Keratinocyte (primary cell): Measurements from ENCODE around the gene HTRA1. TPM values are rescaled to one million over a fixed set of nuclear protein-coding genes. Genes with fewer than 3 reads are reported as not detected.

ENCODE experiments used
- DNase-seq: peaks from one replicate; pipeline ENCODE4 v3.0.0-alpha.2; 2011; ENCODE audit warnings: low read depth, missing footprints, low spot score
- FAIRE-seq: peaks from 2 replicates; lab custom pipeline; 2011; peaks lifted over from hg19 to GRCh38; lab: Jason Lieb, UNC
- H2AFZ ChIP-seq: 2 replicates; pipeline ENCODE4 v1.6.0; 2012; ENCODE audit warnings: low read length, control low read depth, inconsistent platforms; ENCODE audit not compliant: control insufficient read depth
- H3K27ac ChIP-seq: 2 replicates; pipeline ENCODE4 v1.5.1; 2011; ENCODE audit warnings: low read length; ENCODE audit not compliant: control insufficient read depth, insufficient read depth
- H3K27me3 ChIP-seq: 3 replicates; pipeline ENCODE4 v1.6.0; 2011; ENCODE audit warnings: low read length; ENCODE audit not compliant: control insufficient read depth, insufficient read depth; ENCODE audit errors: extremely low read depth
- H3K36me3 ChIP-seq, 2 experiments: 2 replicates in 1 of 2; 3 replicates in 1 of 2; pipeline ENCODE4 v1.5.1; 2011; ENCODE audit warnings: low read length in 2 of 2, mild to moderate bottlenecking in 1 of 2; ENCODE audit not compliant: control insufficient read depth in 2 of 2, insufficient read depth in 2 of 2; ENCODE audit errors: extremely low read depth in 1 of 2
- H3K4me1 ChIP-seq: 3 replicates; pipeline ENCODE4 v1.5.1; 2011; ENCODE audit warnings: low read length; ENCODE audit not compliant: control insufficient read depth, insufficient read depth; ENCODE audit errors: extremely low read depth
- H3K4me2 ChIP-seq: 3 replicates; pipeline ENCODE4 v1.6.0; 2011; ENCODE audit warnings: low read depth, low read length; ENCODE audit not compliant: control insufficient read depth, insufficient read depth; ENCODE audit errors: extremely low read depth
- H3K4me3 ChIP-seq, 3 experiments: fragments of 200-600 bp in 1 of 3; sonication (generic) in 1 of 3; 2 replicates in 2 of 3; 3 replicates in 1 of 3; pipeline ENCODE4 v1.5.1; 2011 to 2016; ENCODE audit warnings: low read length in 3 of 3, mild to moderate bottlenecking in 3 of 3, control low read depth in 2 of 3, inconsistent platforms in 1 of 3, low read depth in 1 of 3, mixed read lengths in 1 of 3, mixed run types in 1 of 3, moderate library complexity in 1 of 3; ENCODE audit not compliant: control insufficient read depth in 2 of 3, insufficient read depth in 2 of 3; ENCODE audit errors: extremely low read depth in 1 of 3
- H3K79me2 ChIP-seq: 2 replicates; pipeline ENCODE4 v1.6.0; 2012; ENCODE audit warnings: low read length; ENCODE audit not compliant: control insufficient read depth, insufficient read depth
- H3K9ac ChIP-seq: 3 replicates; pipeline ENCODE4 v1.6.0; 2011; ENCODE audit warnings: low read length; ENCODE audit not compliant: control insufficient read depth, insufficient read depth; ENCODE audit errors: extremely low read depth
- H3K9me1 ChIP-seq: 3 replicates; pipeline ENCODE4 v1.6.0; 2011; ENCODE audit warnings: low read length; ENCODE audit not compliant: control insufficient read depth, insufficient read depth; ENCODE audit errors: extremely low read depth
- H3K9me3 ChIP-seq: 2 replicates; pipeline ENCODE4 v1.5.1; 2012; ENCODE audit warnings: low read depth, low read length; ENCODE audit not compliant: control insufficient read depth
- H4K20me1 ChIP-seq: 3 replicates; pipeline ENCODE4 v1.6.0; 2011; ENCODE audit warnings: low read length; ENCODE audit not compliant: control insufficient read depth, insufficient read depth; ENCODE audit errors: extremely low read depth
- CTCF ChIP-seq, 3 experiments: IDR thresholded peaks in 1 of 3; conservative IDR thresholded peaks in 1 of 3; optimal IDR thresholded peaks in 1 of 3; 2 replicates in 2 of 3; 3 replicates in 1 of 3; pipeline versions ENCODE3 to v1.5.1; 2011; ENCODE audit warnings: low read length in 3 of 3, mild to moderate bottlenecking in 3 of 3, moderate library complexity in 2 of 3, control low read depth in 1 of 3, inconsistent platforms in 1 of 3; ENCODE audit not compliant: insufficient read depth in 2 of 3; ENCODE audit errors: extremely low read depth in 1 of 3
- EZH2 ChIP-seq: IDR thresholded peaks from one replicate; pipeline ENCODE4 v1.6.1; 2012; ENCODE audit warnings: inconsistent platforms, mild to moderate bottlenecking, low read length, moderate library complexity
- dilution Hi-C: fragments of 300-500 bp; cut with MboI; formaldehyde crosslinking; loops from one replicate; pipeline ENCODE4 v1.7.0; 2020; ENCODE audit warnings: low sequenced_read_pairs; ENCODE audit not compliant: extremely low pct_ligation_motif_present
- polyA plus RNA-seq, 5 experiments: library from polyadenylated mRNA; depleted of rRNA in 3 of 5; stranded (reverse) in 3 of 5; stranded (forward) in 1 of 5; unstranded in 1 of 5; fragments of >200 nt; gene quantifications; 1 replicate in 1 of 5; 2 replicates in 3 of 5; 3 replicates in 1 of 5; pipeline versions ENCODE4 v1.2.1 to v1.2.3, GENCODE V29; 2011 to 2012; ENCODE audit warnings: missing spikeins in 2 of 5, low read depth in 1 of 5, low replicate concordance in 1 of 5

Gene HTRA1
- polyA plus RNA-seq, 1 donor (not counting 4 experiments of a cell fraction or from before 2014, with no cell fraction given) = 412 TPM

GRCh38 chr10:122515022-122515424 lies 53.7 kb downstream of the HTRA1 start:
- FAIRE-seq (peak; percentile 34), DNase-seq (no peak)
- H3K4me2 ChIP-seq = no peak overlapping the region
- TF ChIP-seq CTCF (optimal IDR thresholded peaks at IDR 0.05 in 1 of 3, IDR thresholded peaks at IDR 0.05 in 1 of 3, conservative IDR thresholded peaks at IDR 0.05 in 1 of 3; ENCODE audit: extremely low read depth in 1 of 3, insufficient read depth in 2 of 3, low read length in 3 of 3) = no peak
- TF ChIP-seq EZH2 = no peak
- H3K9ac ChIP-seq = no peak overlapping the region
- H3K79me2 ChIP-seq = no peaks in the 10 kb centered on the region
- H3K4me3 ChIP-seq = no peak overlapping the region
- H4K20me1 ChIP-seq = no peaks in the 10 kb centered on the region
- no peak overlapping the region for H3K27ac ChIP-seq
- H2AFZ ChIP-seq = no peak overlapping the region
- no peaks in the 10 kb centered on the region for H3K27me3 ChIP-seq
- no peaks in the 10 kb centered on the region for H3K9me3 ChIP-seq
- dilution Hi-C loops = no loop called here
- H3K4me1 ChIP-seq = peaks cover 18% of the 10 kb centered on the region
- peaks cover 2% of the 10 kb centered on the region for H3K9me1 ChIP-seq
- peaks cover 33 to 40% of the 10 kb centered on the region in 2 experiments for H3K36me3 ChIP-seq

GRCh38 chr10:122515588-122516231 lies 54.4 kb downstream of the HTRA1 start:
- Histone ChIP-seq H3K27ac (no peak overlapping the region), H3K27me3 (no peaks in the 10 kb centered on the region), H3K4me1 (peaks cover 11% of the 10 kb centered on the region), H3K9me1 (peaks cover 2% of the 10 kb centered on the region), H3K4me3 (no peak overlapping the region), H4K20me1 (no peaks in the 10 kb centered on the region), H3K9me3 (no peaks in the 10 kb centered on the region), H3K79me2 (no peaks in the 10 kb centered on the region), H3K4me2 (no peak overlapping the region), H3K36me3 (peaks cover 33 to 36% of the 10 kb centered on the region in 2 experiments), H3K9ac (no peak overlapping the region), H2AFZ (no peak overlapping the region)
- TF ChIP-seq EZH2 = no peak
- TF ChIP-seq CTCF (optimal IDR thresholded peaks at IDR 0.05 in 1 of 3, IDR thresholded peaks at IDR 0.05 in 1 of 3, conservative IDR thresholded peaks at IDR 0.05 in 1 of 3; ENCODE audit: extremely low read depth in 1 of 3, insufficient read depth in 2 of 3, low read length in 3 of 3) = no peak
- dilution Hi-C loops = no loop called here
- DNase-seq (no peak), FAIRE-seq (peak; percentile 78)
